ENCODE measurements around the gene RASGRP2. TPM values are rescaled to one million over a fixed set of nuclear protein-coding genes. Genes with fewer than 3 reads are reported as not detected.

RASGRP2 gene
- total and polyA plus RNA-seq, 2 donors (not counting 3 experiments of a cell fraction or from before 2014, with no cell fraction given): 1.2 to 2.3 TPM

GRCh38 chr11:64744544-64745188 is 724 bp upstream of the RASGRP2 start:
- CTCF ChIA-PET: interaction anchor here (0.8 to 1.9 kb wide), 3 partner anchors 22 to 56 kb away, joined by 3 to 14 read pairs (median 4); partner anchors contain the start of gene NRXN2
- intact Hi-C loops (cut with micrococcal nuclease): no loop called here

More at GRCh38 chr11:64744544-64745188, 724 bp upstream of the RASGRP2 start:
- no peaks in the 10 kb centered on the region for H3K9me3 ChIP-seq (replicated peaks; ENCODE audit: control insufficient read depth, insufficient read depth, low read length)
- H3K4me1 ChIP-seq (ENCODE audit: control insufficient read depth, extremely low read depth, insufficient read depth, low read length): peaks cover 13% of the 10 kb centered on the region
- no peak for TF ChIP-seq CTCF (IDR thresholded peaks at IDR 0.05; ENCODE audit: extremely low read depth in 1 of 2, insufficient read depth in 1 of 2, low read depth in 1 of 2, low read length in 2 of 2)
- TF ChIP-seq GATA2 (IDR thresholded peaks at IDR 0.05; ENCODE audit: insufficient read depth, insufficient read length, low read depth, low read length): no peak
- no peak for TF ChIP-seq MYC (IDR thresholded peaks at IDR 0.05; ENCODE audit: low read depth, low read length)
- TF ChIP-seq MAX (IDR thresholded peaks at IDR 0.05; ENCODE audit: insufficient read depth, insufficient read length): no peak
- TF ChIP-seq POLR2AphosphoS5 (IDR thresholded peaks at IDR 0.05; ENCODE audit: insufficient read depth, low read depth, low read length): no peak
- TF ChIP-seq FOS (IDR thresholded peaks at IDR 0.05; ENCODE audit: borderline replicate concordance, insufficient read depth, low read length): no peak
- TF ChIP-seq POLR2A (IDR thresholded peaks at IDR 0.05; ENCODE audit: low read depth, low read length): no peak
- TF ChIP-seq JUN (IDR thresholded peaks at IDR 0.05; ENCODE audit: borderline replicate concordance, insufficient read depth, insufficient read length, low read depth): no peak
- no peak for TF ChIP-seq EZH2 (IDR thresholded peaks at IDR 0.05; ENCODE audit: borderline replicate concordance, low read depth, low read length, severe bottlenecking)
- no peaks in the 10 kb centered on the region for H4K20me1 ChIP-seq (replicated peaks; ENCODE audit: control insufficient read depth, extremely low read depth, insufficient read depth, low read length)
- POLR2A ChIA-PET: no interaction called here
- peaks cover 27 to 32% of the 10 kb centered on the region in 2 experiments for H3K27me3 ChIP-seq (ENCODE audit: control insufficient read depth in 2 of 2, insufficient read depth in 2 of 2, low read length in 2 of 2)
- H3K9ac ChIP-seq (replicated peaks; ENCODE audit: extremely low read depth, insufficient read depth, low read length): no peak overlapping the region
- H3K27ac ChIP-seq (ENCODE audit: insufficient read depth, low read depth, low read length): no peak overlapping the region
- no TSS peak for BruUV-seq (replicated peaks)
- DNase-seq (ENCODE audit: low read depth, low spot score) (no peak), FAIRE-seq (no peak)
- dilution Hi-C loops (cut with MboI; ENCODE audit: extremely low pct_ligation_motif_present, low sequenced_read_pairs): no loop called here
- H3K36me3 ChIP-seq (ENCODE audit: control insufficient read depth in 2 of 2, extremely low read depth in 1 of 2, insufficient read depth in 2 of 2, low read length in 2 of 2): no peaks in the 10 kb centered on the region
- H3K9me1 ChIP-seq (replicated peaks; ENCODE audit: control insufficient read depth, extremely low read depth, insufficient read depth, low read length): no peaks in the 10 kb centered on the region
- peak overlapping the region; percentile 84 for H3K4me2 ChIP-seq (ENCODE audit: insufficient read depth, low read length)
- H2AFZ ChIP-seq (ENCODE audit: low read depth, low read length): peak overlapping the region; percentile 85
- H3K79me2 ChIP-seq (ENCODE audit: control insufficient read depth, insufficient read depth, low read length): no peaks in the 10 kb centered on the region
- H3K4me3 ChIP-seq (replicated peaks in 1 of 3; ENCODE audit: insufficient read depth in 1 of 3, low read depth in 1 of 3, low read length in 3 of 3): peak overlapping the region in 2 of 3 experiments; percentile 32 to 49
